Measurements from ENCODE around the gene MMADHC. TPM values are rescaled to one million over a fixed set of nuclear protein-coding genes. Genes with fewer than 3 reads are reported as not detected.

The MMADHC gene
- total and polyA plus RNA-seq, 8 donors = 34.1 to 129 (median 70.5) TPM

DNA sequence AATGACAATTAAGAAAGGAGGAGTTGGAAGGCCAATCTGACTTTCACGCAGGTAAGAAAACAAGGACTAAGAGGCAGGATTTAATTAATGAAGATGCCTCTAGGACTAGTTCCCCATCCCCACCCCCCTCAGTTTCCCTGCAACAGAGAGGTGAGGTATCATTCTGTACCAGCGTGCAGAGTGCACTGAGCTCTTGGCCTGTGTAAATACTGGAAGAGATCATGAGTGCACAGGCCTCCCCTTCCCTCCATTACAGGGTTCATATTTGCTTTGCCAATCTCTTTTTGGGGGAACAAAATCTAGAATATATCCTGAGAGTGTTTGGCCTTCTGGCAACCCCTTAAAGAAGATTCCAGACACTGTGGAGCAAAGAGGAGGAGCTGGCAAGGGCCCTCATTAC is 60.9 kb downstream of the MMADHC start:
- H3K9me3 ChIP-seq = peaks cover 0 to 11% (median 3%) of the 10 kb centered on the region in 4 donors
- no peaks in the 10 kb centered on the region for H3K4me1 ChIP-seq
- H3K4me3 ChIP-seq = no peak overlapping the region
- TF ChIP-seq EP300 (IDR thresholded peaks at IDR 0.05) = no peak
- TF ChIP-seq POLR2A (IDR thresholded peaks at IDR 0.05) = no peak
- TF ChIP-seq, protein P1, sequence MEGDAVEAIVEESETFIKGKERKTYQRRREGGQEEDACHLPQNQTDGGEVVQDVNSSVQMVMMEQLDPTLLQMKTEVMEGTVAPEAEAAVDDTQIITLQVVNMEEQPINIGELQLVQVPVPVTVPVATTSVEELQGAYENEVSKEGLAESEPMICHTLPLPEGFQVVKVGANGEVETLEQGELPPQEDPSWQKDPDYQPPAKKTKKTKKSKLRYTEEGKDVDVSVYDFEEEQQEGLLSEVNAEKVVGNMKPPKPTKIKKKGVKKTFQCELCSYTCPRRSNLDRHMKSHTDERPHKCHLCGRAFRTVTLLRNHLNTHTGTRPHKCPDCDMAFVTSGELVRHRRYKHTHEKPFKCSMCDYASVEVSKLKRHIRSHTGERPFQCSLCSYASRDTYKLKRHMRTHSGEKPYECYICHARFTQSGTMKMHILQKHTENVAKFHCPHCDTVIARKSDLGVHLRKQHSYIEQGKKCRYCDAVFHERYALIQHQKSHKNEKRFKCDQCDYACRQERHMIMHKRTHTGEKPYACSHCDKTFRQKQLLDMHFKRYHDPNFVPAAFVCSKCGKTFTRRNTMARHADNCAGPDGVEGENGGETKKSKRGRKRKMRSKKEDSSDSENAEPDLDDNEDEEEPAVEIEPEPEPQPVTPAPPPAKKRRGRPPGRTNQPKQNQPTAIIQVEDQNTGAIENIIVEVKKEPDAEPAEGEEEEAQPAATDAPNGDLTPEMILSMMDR (IDR thresholded peaks at IDR 0.05) = no peak
- TF ChIP-seq POLR2AphosphoS5 (IDR thresholded peaks at IDR 0.05) = no peak
- intact Hi-C loops (cut with DNase I; ENCODE audit: low total_unique reads) = no loop called here
- no peaks in the 10 kb centered on the region for H3K36me3 ChIP-seq
- H3K27me3 ChIP-seq = peaks cover 0 to 4% (median 0%) of the 10 kb centered on the region in 3 donors
- 63 to 81% (median 74%) methylated on average over 2 of the region's 2 CpGs for WGBS, 5 donors
- no peak for DNase-seq
- H3K27ac ChIP-seq = no peak overlapping the region

DNA sequence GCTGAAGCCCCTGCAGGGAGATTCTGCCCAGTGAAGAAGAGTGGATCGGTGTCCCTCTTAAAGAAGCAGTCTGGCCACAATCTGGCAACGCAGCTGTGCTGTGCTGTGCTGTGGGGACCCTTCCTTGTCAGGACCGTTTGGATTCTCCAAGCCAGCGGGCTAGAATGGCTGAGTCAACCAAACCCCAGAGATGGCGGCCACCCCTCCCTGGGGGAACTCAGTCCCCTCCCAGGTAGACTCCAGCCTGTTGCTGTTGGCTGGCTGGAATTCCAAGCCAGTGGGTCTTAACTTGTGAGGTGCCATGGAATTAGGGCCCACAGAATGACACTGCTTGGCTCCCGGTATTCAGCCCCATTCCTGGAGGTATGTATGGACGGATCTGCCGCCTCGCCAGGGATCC is 62.3 kb downstream of the MMADHC start:
- DNase-seq = no peak
- H3K36me3 ChIP-seq = no peaks in the 10 kb centered on the region
- H3K27ac ChIP-seq = no peak overlapping the region
- H3K27me3 ChIP-seq = peaks cover 0 to 4% (median 0%) of the 10 kb centered on the region in 3 donors
- WGBS, 5 donors = 91 to 97% (median 96%) methylated on average over 6 to 9 of the region's 9 CpGs
- H3K4me1 ChIP-seq = no peaks in the 10 kb centered on the region
- H3K4me3 ChIP-seq = no peak overlapping the region
- peaks cover 0 to 11% (median 3%) of the 10 kb centered on the region in 4 donors for H3K9me3 ChIP-seq
- intact Hi-C loops (cut with DNase I; ENCODE audit: low total_unique reads) = no loop called here
- TF ChIP-seq POLR2A (IDR thresholded peaks at IDR 0.05) (no peak), POLR2AphosphoS5 (IDR thresholded peaks at IDR 0.05) (no peak), EP300 (IDR thresholded peaks at IDR 0.05) (no peak)
- TF ChIP-seq, protein P1 (IDR thresholded peaks at IDR 0.05) = no peak

Small RNA genes lying within 50 kb of the gene (small RNA-seq; reads per million reads assigned to genes)
- gene RNU6-601P = 0 reads per million in 4 donors
